Tibial nerve (tissue), 4 donors: ENCODE results near the gene CTTNBP2. TPM values are rescaled to one million over a fixed set of nuclear protein-coding genes. Genes with fewer than 3 reads are reported as not detected.
"Not testable (repeated sequence)": the region's sequence is repeated elsewhere in the genome, so short reads cannot be mapped to it uniquely, and the experiment has no call there.

Source experiments
- DNase-seq, 2 donors: peaks; one replicate each; pipeline ENCODE4 v3.0.0-alpha.2; 2019; ENCODE audit warnings: low spot score in 2 of 2
- H3K27ac ChIP-seq, 4 donors: fragments of 200-600 bp; sonication (generic) in 3 of 4; one replicate each; pipeline ENCODE4 v1.5.1; 2017 to 2019; ENCODE audit warnings: mild to moderate bottlenecking in 1 of 4
- H3K27me3 ChIP-seq, 2 donors: fragments of 200-600 bp; sonication (generic) in 1 of 2; one replicate each; pipeline versions ENCODE4 v1.5.1 to v1.6.0; 2017 to 2019
- H3K36me3 ChIP-seq, 3 donors: fragments of 200-600 bp; sonication (generic); one replicate each; pipeline ENCODE4 v1.5.1; 2018 to 2019
- H3K4me1 ChIP-seq, 4 donors: fragments of 200-600 bp; sonication (generic) in 3 of 4; one replicate each; pipeline ENCODE4 v1.5.1; 2017 to 2019
- H3K4me3 ChIP-seq, 4 donors: fragments of 200-600 bp; sonication (generic) in 3 of 4; one replicate each; pipeline ENCODE4 v1.5.1; 2017 to 2019; ENCODE audit warnings: mild to moderate bottlenecking in 1 of 4, moderate library complexity in 1 of 4
- H3K9me3 ChIP-seq, 4 donors: fragments of 200-600 bp; sonication (generic) in 3 of 4; one replicate each; pipeline ENCODE4 v1.5.1; 2017 to 2019
- EP300 ChIP-seq, 2 donors: sonication (generic); formaldehyde crosslinking; IDR thresholded peaks; one replicate each; pipeline ENCODE4 v1.6.1; 2017; ENCODE audit warnings: antibody characterized with exemption in 2 of 2, mild to moderate bottlenecking in 1 of 2
- POLR2A ChIP-seq, 2 donors: fragments of 450-650 bp; IDR thresholded peaks; one replicate each; pipeline ENCODE4 v1.6.1; 2017; ENCODE audit warnings: antibody characterized with exemption in 2 of 2, mild to moderate bottlenecking in 2 of 2, moderate library complexity in 2 of 2
- WGBS, 2 donors: methylation state at CpG; one replicate each; pipeline ENCODE4 v1.1.5; 2018; 5-methylcytosine and 5-hydroxymethylcytosine counted together
- total RNA-seq, 4 donors: library from RNA; depleted of rRNA; stranded (reverse); fragments of >200 nt; gene quantifications; one replicate each; pipeline ENCODE4 v1.1.0, GENCODE V29; 2016
- TF ChIP-seq, protein P1 (sequence below), 5 experiments: fragments of 200-600 bp in 3 of 5; fragments of 450-650 bp in 2 of 5; sonication (generic) in 3 of 5; IDR thresholded peaks; one replicate each; pipeline ENCODE4 v1.5.1; 2016 to 2019; ENCODE audit warnings: antibody characterized with exemption in 5 of 5, mild to moderate bottlenecking in 3 of 5, moderate library complexity in 2 of 5

The CTTNBP2 gene
- total RNA-seq, 4 donors from 2014 or later: 12.9 to 19.3 (median 17.1) TPM

DNA sequence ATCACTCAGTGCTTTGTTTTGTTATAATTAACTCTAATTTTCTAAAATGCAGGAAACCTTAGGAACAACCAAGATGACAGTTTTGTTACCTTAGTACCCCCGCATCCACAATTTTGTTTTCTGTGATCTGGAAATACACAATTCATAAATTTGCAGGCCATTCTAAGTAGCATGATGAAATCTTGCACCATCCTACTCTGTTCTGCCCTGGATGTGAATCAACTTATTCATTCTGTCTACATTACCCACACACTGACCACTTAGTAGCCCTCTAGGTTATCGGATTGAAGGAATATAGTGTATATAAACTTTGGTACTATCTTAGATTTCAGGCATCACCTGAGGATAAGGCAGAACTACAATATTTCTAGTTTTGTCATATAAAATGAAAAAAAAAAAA lies 155.9 kb downstream of the CTTNBP2 start:
- TF ChIP-seq POLR2A (IDR thresholded peaks at IDR 0.05): no peak
- no peak for TF ChIP-seq EP300 (IDR thresholded peaks at IDR 0.05)
- TF ChIP-seq, protein P1, sequence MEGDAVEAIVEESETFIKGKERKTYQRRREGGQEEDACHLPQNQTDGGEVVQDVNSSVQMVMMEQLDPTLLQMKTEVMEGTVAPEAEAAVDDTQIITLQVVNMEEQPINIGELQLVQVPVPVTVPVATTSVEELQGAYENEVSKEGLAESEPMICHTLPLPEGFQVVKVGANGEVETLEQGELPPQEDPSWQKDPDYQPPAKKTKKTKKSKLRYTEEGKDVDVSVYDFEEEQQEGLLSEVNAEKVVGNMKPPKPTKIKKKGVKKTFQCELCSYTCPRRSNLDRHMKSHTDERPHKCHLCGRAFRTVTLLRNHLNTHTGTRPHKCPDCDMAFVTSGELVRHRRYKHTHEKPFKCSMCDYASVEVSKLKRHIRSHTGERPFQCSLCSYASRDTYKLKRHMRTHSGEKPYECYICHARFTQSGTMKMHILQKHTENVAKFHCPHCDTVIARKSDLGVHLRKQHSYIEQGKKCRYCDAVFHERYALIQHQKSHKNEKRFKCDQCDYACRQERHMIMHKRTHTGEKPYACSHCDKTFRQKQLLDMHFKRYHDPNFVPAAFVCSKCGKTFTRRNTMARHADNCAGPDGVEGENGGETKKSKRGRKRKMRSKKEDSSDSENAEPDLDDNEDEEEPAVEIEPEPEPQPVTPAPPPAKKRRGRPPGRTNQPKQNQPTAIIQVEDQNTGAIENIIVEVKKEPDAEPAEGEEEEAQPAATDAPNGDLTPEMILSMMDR (IDR thresholded peaks at IDR 0.05): no peak
- H3K9me3 ChIP-seq: no peaks in the 10 kb centered on the region
- peaks cover 0 to 9% (median 0%) of the 10 kb centered on the region in 3 donors for H3K36me3 ChIP-seq
- H3K27ac ChIP-seq: no peak overlapping the region
- DNase-seq: no peak
- 80 to 87% methylated on average over 2 of the region's 2 CpGs for WGBS, 2 donors
- H3K4me3 ChIP-seq: no peak overlapping the region
- no peaks in the 10 kb centered on the region for H3K27me3 ChIP-seq
- no peaks in the 10 kb centered on the region for H3K4me1 ChIP-seq

DNA sequence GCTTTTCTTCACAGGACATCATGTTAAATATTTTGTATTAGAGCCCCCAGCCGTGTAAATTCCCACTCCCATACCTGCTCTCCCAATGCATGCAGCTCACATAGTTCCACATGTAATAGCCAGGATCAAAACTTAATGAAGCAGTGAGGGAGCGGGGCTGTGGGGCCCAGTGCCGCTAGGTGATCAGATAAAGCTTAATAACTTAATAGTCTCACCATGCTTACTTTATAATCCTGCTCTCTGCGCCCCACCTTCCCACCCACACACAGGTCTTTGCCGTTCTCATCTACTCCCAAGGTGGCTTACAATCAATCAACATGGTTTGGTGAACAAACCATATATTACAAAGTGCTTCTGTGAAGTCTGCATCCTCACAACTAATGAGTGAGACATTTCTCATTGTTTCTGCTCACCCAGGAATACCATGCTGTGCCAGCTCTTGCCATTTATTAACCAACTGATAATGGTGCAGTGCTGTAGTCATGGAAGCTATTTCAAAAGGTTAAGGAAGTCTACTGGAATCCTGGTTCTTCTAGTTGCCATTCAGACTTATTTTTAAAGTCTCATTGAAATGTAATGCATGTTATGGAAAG lies 156.4 kb downstream of the CTTNBP2 start:
- no peak for DNase-seq
- no peak overlapping the region for H3K27ac ChIP-seq
- no peaks in the 10 kb centered on the region for H3K27me3 ChIP-seq
- H3K9me3 ChIP-seq: no peaks in the 10 kb centered on the region
- H3K4me1 ChIP-seq: no peaks in the 10 kb centered on the region
- H3K36me3 ChIP-seq: peaks cover 0 to 9% (median 0%) of the 10 kb centered on the region in 3 donors
- no peak overlapping the region for H3K4me3 ChIP-seq
- TF ChIP-seq, protein P1 (IDR thresholded peaks at IDR 0.05): no peak
- TF ChIP-seq EP300 (IDR thresholded peaks at IDR 0.05) (no peak), POLR2A (IDR thresholded peaks at IDR 0.05) (no peak)
- WGBS, 2 donors: 70 to 77% methylated on average over 5 of the region's 5 CpGs

DNA sequence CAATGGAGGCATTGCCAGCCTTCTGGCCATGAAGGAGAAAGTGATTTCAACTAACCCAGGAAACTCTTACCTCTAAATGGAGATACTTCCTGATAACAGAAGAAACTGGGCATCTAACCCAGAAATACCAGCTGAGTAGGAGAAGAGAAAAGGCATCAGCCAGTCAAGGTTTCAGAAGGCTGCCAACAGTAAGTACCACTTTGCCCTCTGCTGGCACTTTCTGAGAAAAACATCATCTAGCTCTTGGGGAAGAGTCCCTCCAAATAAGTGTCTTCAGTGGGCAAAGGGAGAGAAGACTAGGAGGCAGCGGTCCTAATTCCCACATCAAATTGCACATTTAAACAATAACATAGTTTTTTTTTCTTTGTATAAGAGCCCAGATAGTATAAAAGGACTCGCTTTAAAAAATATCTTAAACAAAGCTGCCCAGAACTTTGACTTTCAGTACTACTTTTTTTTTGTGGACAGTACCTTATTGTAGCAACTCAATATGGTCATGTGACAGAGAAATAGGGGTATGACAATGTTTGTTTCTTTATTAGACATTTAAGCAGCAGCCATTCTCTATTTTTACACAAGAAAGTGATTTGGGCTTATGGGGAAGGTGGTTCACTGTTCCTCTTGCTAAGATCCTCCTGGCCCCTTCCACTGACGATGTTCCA lies 157.3 kb downstream of the CTTNBP2 start:
- H3K27ac ChIP-seq: no peak overlapping the region
- no peak for DNase-seq
- H3K9me3 ChIP-seq: no peaks in the 10 kb centered on the region
- H3K4me3 ChIP-seq: no peak overlapping the region
- peaks cover 0 to 9% (median 0%) of the 10 kb centered on the region in 3 donors for H3K36me3 ChIP-seq
- TF ChIP-seq POLR2A (IDR thresholded peaks at IDR 0.05): no peak
- TF ChIP-seq, protein P1 (IDR thresholded peaks at IDR 0.05): peak; percentile 6 to 43 (median 29)
- no peak for TF ChIP-seq EP300 (IDR thresholded peaks at IDR 0.05)
- H3K27me3 ChIP-seq: no peaks in the 10 kb centered on the region
- no peaks in the 10 kb centered on the region for H3K4me1 ChIP-seq
- 57 to 63% methylated on average over 3 of the region's 3 CpGs for WGBS, 2 donors

DNA sequence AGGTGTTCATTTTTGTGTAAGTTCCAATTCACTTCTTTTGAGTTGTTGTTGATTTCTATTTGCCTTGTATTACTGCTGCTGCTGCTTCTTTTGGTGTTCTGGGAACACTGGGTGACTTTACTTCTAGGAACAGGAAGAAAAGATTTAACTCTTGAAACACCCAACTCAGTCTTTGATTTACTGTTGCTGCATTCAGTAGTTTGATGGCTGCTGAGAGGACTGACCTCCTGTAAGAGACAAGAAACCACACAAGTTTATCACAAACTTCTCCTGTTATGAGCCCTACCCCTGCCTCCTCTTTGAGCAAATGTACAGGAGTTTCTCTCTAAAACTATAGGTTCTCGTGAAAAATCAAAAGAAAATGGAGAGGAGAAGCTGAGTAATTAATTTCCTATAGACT lies 161.7 kb downstream of the CTTNBP2 start:
- peaks cover 0 to 3% (median 0%) of the 10 kb centered on the region in 4 donors for H3K9me3 ChIP-seq
- no peaks in the 10 kb centered on the region for H3K27me3 ChIP-seq
- DNase-seq: no peak
- TF ChIP-seq, protein P1 (IDR thresholded peaks at IDR 0.05): no peak
- TF ChIP-seq POLR2A (IDR thresholded peaks at IDR 0.05): no peak
- TF ChIP-seq EP300 (IDR thresholded peaks at IDR 0.05): no peak
- H3K27ac ChIP-seq: no peak overlapping the region
- H3K4me3 ChIP-seq: no peak overlapping the region
- 88 to 93% methylated on average over 1 of the region's 1 CpG for WGBS, 2 donors
- no peaks in the 10 kb centered on the region for H3K4me1 ChIP-seq
- H3K36me3 ChIP-seq: no peaks in the 10 kb centered on the region

DNA sequence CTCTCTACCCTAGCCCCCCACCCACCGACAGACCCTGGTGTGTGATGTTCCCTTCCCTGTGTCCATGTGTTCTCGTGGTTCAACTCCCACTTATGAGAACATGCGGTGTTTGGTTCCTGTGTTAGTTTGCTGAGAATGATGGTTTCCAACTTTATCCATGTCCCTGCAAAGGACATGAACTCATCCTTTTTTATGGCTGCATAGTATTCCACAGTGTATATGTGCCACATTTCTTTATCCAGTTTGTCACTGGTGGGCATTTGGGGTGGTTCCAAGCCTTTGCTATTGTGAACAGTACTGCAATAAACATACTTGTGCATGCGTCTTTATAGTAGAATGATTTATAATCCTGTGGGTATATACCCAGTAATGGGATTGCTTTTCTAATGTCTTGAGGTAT lies 165.1 kb downstream of the CTTNBP2 start:
- WGBS, 2 donors: 96 to 97% methylated on average over 4 of the region's 4 CpGs
- H3K9me3 ChIP-seq, H3K27ac ChIP-seq, H3K36me3 ChIP-seq, DNase-seq, H3K4me3 ChIP-seq, H3K27me3 ChIP-seq, H3K4me1 ChIP-seq: not testable (repeated sequence)
